AG04450 (cell line): ENCODE results near the gene HYAL1. TPM values are rescaled to one million over a fixed set of nuclear protein-coding genes. Genes with fewer than 3 reads are reported as not detected.

ENCODE experiments used
- CTCF ChIA-PET: fragments of 300-600, 350-600 bp; formaldehyde crosslinking; extraction: SDS; loops from one replicate; lab custom pipeline; 2022; ENCODE audit warnings: antibody characterized with exemption, inconsistent platforms; lab: Charles Lee
- POLR2A ChIA-PET: fragments of 350-600 bp; formaldehyde crosslinking; extraction: SDS; loops from one replicate; lab custom pipeline; 2021; ENCODE audit warnings: antibody characterized with exemption, inconsistent platforms; lab: Yijun Ruan, JAX
- DNase-seq: peaks from one replicate; pipeline ENCODE4 v3.0.0-alpha.2; 2011; ENCODE audit warnings: low read depth, low spot score
- H3K27ac ChIP-seq: one replicate; pipeline ENCODE4 v1.5.1; 2012; ENCODE audit warnings: low read depth, low read length, control low read depth
- H3K27me3 ChIP-seq: one replicate; pipeline ENCODE4 v1.6.0; 2012; ENCODE audit warnings: low read length; ENCODE audit not compliant: control insufficient read depth, insufficient read depth
- H3K4me3 ChIP-seq: 2 replicates; pipeline ENCODE4 v1.5.1; 2011; ENCODE audit warnings: mild to moderate bottlenecking, low read depth, low read length, control low read depth
- H3K9me3 ChIP-seq: 2 replicates; pipeline ENCODE4 v1.5.1; 2012; ENCODE audit warnings: low read length; ENCODE audit not compliant: control insufficient read depth, insufficient read depth
- polyA plus RNA-seq: library from polyadenylated mRNA; depleted of rRNA; stranded (reverse); fragments of >200 nt; gene quantifications from 2 replicates; pipeline ENCODE4 v1.2.3, GENCODE V29; 2011
- TF ChIP-seq, protein P1 (sequence below): IDR thresholded peaks from 2 replicates; pipeline ENCODE4 v1.5.1; 2011; ENCODE audit warnings: low read depth, low read length, control low read depth, inconsistent platforms

Gene HYAL1
- polyA plus RNA-seq, 1 experiment = 0.32 TPM

DNA sequence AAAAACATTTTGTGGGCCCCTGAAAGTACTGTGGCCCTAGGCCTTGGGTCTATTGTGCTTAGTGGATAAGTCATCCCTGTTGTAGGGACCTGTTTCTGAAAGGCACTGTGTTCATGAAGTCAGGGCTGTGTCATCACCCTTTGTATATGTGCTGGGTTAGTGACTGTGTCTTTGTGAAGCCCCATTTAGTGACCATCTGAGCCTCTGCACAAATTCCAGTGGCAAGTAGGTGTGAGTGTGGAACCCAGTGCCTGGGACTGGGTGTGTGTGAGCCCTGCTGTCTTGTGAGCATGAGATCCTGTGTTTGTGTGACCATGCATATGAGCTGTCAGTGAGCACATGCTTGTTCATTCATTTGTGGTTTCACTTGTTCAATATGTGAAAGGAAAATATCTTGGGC lies 1.2 kb upstream of the HYAL1 start:
- ChIA-PET POLR2A (no interaction called here), CTCF (no interaction called here)
- H3K27me3 ChIP-seq = no peaks in the 10 kb centered on the region
- H3K27ac ChIP-seq = no peak overlapping the region
- H3K4me3 ChIP-seq = no peak overlapping the region
- no peak for DNase-seq
- peaks cover 31% of the 10 kb centered on the region for H3K9me3 ChIP-seq
- TF ChIP-seq, protein P1, sequence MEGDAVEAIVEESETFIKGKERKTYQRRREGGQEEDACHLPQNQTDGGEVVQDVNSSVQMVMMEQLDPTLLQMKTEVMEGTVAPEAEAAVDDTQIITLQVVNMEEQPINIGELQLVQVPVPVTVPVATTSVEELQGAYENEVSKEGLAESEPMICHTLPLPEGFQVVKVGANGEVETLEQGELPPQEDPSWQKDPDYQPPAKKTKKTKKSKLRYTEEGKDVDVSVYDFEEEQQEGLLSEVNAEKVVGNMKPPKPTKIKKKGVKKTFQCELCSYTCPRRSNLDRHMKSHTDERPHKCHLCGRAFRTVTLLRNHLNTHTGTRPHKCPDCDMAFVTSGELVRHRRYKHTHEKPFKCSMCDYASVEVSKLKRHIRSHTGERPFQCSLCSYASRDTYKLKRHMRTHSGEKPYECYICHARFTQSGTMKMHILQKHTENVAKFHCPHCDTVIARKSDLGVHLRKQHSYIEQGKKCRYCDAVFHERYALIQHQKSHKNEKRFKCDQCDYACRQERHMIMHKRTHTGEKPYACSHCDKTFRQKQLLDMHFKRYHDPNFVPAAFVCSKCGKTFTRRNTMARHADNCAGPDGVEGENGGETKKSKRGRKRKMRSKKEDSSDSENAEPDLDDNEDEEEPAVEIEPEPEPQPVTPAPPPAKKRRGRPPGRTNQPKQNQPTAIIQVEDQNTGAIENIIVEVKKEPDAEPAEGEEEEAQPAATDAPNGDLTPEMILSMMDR = no peak

DNA sequence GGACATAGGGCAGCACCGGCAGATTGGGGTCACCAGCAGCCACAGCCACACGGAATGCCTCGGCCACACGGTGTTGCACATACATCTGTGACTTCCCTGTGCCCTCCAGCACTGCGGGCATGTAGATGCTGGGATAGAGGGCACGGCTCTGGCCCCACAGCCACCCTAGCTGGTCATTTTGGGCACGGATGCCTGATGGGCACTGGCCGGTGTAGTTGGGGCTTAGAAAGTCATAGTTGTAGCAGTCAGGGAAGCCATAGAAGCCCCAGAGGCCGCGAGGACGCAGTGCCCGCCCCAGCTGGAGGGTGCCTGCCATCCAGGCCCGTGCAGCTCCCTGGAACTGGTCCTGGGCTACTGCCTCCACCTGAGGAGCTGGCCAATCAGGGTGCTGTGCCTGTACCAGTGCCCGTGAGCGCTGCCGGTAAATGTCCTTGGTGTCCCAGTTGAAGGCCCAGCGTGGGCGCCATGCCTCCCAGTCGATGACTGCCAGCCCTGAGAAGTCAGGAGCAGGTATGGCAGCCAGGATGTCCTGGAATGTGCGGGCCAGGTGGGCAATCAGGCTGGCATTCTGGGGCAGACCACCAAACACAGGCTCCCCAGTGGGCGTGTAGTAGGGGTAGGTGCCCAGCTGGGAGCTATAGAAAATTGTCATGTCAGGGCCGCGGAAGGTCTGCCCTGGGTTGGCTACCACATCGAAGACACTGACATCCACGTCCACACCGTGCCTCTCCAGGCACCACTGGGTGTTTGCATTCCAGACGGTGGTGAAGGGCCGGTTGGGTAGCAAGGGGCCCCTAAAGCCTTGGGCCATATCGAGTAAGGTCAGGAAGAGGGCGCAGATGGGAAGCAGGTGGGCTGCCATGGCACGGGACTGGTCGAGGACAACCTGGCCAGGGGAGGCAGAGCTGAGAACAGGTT lies 1.0 kb downstream of the HYAL1 start:
- Histone ChIP-seq H3K27ac (no peak overlapping the region), H3K4me3 (no peak overlapping the region), H3K27me3 (no peaks in the 10 kb centered on the region), H3K9me3 (peaks cover 9% of the 10 kb centered on the region)
- TF ChIP-seq, protein P1 = no peak
- ChIA-PET CTCF (no interaction called here), POLR2A (no interaction called here)
- DNase-seq = no peak

DNA sequence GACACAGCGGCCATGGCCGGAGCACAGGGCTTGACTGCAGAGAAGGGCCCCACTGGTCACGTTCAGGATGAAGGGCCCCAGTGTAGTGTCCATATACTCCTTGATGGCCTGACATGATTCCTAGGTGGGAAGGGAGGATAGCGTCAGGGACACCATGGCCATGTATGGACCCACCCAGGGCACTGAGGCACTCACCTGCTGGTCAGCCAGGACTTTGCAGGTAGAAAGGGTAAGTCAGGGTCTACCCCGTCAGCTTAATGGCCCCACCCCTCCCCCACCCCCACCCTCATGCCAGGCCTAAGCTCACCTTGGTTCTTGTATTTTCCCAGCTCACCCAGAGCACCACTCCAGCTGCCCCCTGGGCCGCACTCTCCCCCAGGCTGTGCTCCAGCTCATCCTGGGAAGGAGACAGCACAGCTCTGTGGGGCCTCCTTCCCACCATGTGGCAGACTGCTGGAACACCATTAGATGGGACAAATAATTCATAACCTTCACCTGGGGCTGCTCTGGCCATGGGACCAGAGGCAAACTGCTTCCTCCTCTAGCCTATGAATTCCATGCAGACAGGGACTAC lies 2.6 kb downstream of the HYAL1 start:
- ChIA-PET POLR2A (no interaction called here), CTCF (interaction anchor here (1.0 kb wide), 1 partner anchor 54 kb away, joined by 3 read pairs; no protein-coding TSS in a partner anchor)
- H3K27ac ChIP-seq = no peak overlapping the region
- TF ChIP-seq, protein P1 = no peak
- no peaks in the 10 kb centered on the region; the same call in 1 of the 2 replicates for H3K9me3 ChIP-seq
- H3K27me3 ChIP-seq = no peaks in the 10 kb centered on the region
- DNase-seq = no peak
- no peak overlapping the region for H3K4me3 ChIP-seq

DNA sequence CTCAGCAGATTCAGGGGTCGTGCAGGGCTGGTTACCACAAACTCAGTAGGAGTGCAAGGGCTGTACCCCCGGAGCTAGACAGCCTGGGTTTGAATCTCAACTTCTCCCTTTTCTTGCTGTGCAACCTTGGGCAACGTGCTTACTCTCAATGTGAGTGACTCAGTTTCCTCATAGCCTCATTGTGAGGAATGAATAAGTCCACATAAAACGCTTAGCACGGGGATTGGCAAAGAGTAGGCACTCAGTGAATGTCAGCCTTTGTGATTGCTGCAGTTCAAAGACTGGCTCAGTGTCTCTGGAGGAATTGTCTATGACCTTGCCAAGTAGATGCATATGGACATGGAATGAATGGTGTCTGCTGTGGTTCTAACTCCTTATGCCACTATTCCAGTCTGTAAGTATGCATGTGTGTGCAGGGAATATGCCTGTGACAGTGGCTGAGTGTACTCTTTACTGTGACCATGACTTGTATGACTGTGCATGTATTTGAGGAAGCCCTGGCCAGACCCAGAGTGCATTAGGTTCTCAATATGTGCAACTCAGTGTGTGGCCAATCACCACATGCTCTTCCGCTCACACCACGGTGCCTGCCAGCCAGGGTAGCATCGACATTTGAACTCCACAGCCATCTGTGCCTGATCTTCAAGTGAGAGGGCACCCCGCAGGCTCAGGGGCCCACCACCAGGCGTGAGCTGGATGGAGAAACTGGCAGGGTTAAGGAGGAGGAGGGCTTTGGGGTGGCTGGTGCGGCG lies 3.3 kb downstream of the HYAL1 start:
- no peak for DNase-seq
- H3K4me3 ChIP-seq = peak overlapping the region; percentile 66
- ChIA-PET CTCF (interaction anchor here (1.4 to 1.5 kb wide), 2 partner anchors 24 to 54 kb away, joined by 5 to 10 read pairs; no protein-coding TSS in a partner anchor), POLR2A (interaction anchor here (0.5 to 1.3 kb wide), 9 partner anchors 15 to 1272 kb away, joined by 3 to 5 read pairs (median 4); partner anchors contain the start of genes CYB561D2, GNAI2 and NPRL2)
- peak overlapping the region; percentile 25 for H3K27ac ChIP-seq
- no peaks in the 10 kb centered on the region for H3K27me3 ChIP-seq
- TF ChIP-seq, protein P1 = no peak
- H3K9me3 ChIP-seq = no peaks in the 10 kb centered on the region; the same call in 1 of the 2 replicates
